OCI-LY7 (cell line): Measurements from ENCODE around the gene LGALS8.

ENCODE experiments used
- EZH2phosphoT487 ChIP-seq: fragments of 200-600 bp; sonication (generic); IDR thresholded peaks from 2 replicates; pipeline ENCODE4 v1.6.1; 2018; ENCODE audit warnings: low read depth, borderline replicate concordance, mild to moderate bottlenecking, mixed run types, antibody characterized with exemption, low read length, moderate library complexity, mixed read lengths
- TF ChIP-seq, protein P1 (sequence below): fragments of 200-600 bp; sonication (generic); conservative IDR thresholded peaks from 2 replicates; pipeline ENCODE4 v1.5.1; 2014; ENCODE audit warnings: mild to moderate bottlenecking, antibody characterized with exemption, low read length, moderate library complexity, mixed read lengths

DNA sequence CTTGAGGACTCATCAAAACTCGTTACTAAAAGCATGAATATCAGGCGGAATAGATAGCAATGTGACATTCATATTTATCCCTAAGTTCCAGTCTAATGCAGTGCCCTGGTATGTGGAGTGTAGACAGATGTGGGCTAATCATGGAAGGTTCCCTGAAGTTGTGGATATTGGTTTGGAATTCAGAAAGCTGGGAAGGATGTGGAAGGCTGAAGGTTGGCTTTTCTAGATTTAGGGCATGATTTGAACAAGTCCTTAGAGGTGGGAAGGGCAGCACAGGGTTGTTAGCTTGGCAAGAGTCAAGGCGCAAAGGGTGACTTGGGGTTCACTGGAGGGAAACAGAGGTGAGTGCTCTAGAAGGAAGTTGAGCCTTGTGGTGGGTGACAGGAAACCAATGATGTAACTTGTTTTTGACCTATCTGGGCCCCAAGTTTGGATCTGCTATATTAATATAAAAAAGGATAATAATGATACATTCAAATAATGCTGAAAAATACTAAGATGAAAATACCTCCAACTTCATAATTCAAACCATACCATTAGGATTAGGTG is 21.9 kb downstream of the LGALS8 start:
- TF ChIP-seq, protein P1, sequence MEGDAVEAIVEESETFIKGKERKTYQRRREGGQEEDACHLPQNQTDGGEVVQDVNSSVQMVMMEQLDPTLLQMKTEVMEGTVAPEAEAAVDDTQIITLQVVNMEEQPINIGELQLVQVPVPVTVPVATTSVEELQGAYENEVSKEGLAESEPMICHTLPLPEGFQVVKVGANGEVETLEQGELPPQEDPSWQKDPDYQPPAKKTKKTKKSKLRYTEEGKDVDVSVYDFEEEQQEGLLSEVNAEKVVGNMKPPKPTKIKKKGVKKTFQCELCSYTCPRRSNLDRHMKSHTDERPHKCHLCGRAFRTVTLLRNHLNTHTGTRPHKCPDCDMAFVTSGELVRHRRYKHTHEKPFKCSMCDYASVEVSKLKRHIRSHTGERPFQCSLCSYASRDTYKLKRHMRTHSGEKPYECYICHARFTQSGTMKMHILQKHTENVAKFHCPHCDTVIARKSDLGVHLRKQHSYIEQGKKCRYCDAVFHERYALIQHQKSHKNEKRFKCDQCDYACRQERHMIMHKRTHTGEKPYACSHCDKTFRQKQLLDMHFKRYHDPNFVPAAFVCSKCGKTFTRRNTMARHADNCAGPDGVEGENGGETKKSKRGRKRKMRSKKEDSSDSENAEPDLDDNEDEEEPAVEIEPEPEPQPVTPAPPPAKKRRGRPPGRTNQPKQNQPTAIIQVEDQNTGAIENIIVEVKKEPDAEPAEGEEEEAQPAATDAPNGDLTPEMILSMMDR: no peak
- TF ChIP-seq EZH2phosphoT487: no peak
